Measurements from ENCODE around the gene BBS7.

Gene BBS7

DNA sequence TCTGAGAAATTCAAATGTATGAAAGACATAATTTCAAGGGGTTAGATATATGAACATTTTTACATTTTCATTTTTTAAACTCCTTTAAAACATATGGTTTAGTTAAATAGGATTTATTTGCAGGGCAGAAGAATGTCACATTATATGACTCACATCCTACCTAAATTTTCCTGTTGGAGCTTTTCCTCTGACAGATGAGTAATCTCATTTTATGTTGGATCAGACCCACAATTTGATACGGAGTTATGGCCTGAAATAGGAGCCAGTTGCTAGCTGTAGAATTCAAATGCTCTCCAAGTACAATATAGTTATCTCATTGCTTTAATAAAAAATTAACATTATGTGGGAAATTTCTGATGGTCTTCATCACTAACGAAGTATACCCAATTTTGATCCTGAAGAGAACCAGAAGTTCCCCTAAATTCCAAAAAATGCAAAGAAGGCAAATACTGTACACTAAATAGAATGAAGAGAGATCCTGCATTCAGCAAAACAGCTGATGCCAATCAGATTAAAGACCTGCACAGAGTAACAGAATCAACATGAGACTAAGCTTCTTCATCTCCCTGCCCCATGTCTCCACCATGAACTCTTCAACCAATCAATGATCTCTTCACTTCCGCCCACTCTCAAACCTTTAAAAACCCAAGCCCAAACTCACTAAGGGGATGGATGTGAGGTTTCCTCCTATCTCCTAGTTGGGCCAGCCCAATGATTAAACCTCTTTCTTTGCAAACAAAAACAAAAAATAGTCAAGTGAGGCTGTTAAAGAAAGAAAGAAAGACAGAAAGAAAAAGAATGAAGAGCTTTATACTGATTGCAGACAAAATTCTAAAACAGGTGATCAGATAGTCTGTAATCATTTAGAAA is 80.1 kb downstream of the BBS7 start:
- DNase-seq: no peak

DNA sequence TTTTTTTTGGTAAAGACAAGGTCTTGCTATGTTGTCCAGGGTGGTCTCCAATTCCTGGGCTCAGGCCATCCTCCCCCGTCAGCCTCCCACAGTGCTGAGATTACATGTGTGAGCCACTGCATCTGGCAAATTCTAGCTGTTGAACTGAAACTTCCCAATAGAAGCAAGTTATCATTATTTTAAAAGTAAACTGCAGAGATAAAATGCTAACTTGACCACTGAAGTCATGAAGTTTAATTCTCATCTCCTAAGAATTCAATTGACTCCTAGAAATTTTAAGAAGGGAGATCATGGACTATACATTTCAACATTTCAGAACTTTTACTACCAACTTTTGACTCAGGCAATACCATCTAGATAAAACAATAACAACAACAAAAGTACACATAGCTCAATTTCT is 80.8 kb downstream of the BBS7 start:
- no peak for DNase-seq

DNA sequence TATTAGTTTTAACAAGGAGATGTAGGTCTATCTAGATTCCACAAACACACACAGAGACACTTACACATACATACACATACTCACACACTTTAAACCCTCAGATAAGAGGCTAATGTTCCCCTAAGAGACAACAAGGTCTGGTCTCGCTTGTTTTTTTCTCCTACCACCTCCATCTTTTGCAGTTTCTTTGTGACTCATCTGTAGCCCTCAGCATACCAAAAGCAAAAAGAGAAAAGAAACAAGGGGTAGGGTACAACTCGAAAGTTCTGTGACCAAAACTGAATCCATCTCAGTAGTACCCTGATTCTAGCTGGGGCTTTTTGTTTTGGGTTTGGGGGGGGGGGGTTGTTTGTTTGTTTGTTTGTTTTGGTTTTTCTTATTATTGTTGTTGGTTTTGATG is 81.4 kb downstream of the BBS7 start:
- DNase-seq: no peak

DNA sequence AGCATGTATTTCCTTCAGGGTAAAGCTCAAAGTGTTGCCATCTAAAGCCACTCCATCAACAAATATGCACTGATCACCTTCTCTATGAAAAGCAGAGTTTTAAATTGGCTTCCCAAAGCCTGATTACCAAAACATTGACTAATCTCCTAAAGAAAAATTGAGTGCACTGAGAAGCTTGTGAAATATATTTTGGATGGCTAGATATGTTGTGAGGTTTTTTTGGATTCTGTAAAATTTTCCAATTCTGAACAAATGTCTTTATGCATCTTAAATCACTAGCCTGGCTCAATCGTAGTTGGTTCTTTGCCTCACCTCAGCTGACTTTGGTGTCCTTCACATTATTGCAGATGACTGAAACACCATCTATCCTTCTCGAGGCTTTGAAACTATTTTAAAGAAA is 84.1 kb downstream of the BBS7 start:
- no peak for DNase-seq

DNA sequence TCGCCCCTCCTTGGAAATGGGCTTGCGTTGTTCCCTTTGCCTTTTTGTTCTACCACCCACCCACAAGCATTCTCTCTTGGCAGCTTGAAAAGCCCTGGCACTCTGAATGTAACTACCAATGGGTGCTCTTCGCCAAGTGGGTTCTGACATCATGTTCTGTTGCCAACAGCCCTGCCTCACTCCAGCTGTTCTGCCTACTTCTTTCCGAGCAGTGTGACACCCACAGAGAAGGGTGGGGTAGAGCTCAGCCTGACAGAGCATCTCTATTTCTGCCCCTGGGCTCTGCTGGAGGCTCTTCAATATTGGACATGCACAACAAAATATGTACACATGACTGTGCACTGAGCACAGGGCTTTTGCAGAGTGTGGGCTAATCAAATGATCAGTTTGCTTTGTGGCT is 84.8 kb downstream of the BBS7 start:
- no peak for DNase-seq

DNA sequence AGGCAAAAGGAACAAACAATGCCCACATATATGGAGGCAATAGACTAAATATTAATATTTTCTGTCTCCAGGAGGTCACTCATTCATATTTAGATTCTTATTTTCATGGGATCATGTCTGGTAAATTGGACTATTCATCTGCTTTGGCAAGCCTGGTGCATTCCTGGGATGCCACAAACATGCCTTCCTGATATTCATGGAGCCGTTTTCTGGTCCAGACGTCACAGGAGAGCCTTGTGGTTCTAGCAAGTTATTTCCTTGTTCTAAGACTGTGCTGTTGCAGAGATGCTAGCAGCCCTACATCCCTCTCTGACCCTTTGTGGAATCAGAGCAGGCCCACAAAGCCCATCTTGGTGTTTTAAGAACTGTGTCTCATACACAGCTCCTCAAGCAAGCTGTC is 85.3 kb downstream of the BBS7 start:
- DNase-seq: no peak

DNA sequence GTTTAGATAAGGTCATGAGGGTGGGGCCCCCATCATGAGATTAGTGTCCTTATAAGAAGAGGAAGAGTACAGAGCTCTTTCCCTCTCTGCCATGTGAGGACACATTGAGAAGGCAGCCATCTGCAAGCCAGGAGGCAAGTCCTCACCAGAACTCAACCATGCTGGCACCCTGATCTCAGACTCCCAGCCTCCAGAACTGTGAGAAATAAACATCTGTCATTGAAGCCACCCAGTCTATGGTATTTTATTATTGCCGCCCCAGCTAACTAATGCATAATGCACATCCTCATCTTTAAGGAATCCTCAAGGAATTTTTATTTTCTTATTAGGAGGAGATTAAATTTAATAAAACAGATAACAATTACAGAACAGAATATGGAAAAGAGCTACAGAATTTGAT is 85.9 kb downstream of the BBS7 start:
- no peak for DNase-seq

DNA sequence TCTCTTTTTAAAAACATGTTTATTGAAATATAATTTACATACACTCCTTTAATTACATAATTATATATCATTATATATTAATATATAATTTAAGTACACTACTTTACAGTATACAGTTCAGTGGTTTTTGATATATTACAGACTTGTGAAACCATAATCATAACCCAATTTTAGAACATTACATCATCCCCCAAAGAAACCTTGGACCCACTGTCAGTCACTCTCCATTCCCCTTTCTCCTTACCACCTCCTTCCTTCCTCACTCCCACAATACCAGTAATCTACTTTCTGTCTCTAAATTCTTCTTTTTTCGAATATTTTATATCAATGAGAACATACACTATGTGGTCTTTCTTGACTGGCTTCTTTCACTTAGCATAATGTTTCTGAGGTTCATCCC is 87.1 kb downstream of the BBS7 start:
- no peak for DNase-seq

DNA sequence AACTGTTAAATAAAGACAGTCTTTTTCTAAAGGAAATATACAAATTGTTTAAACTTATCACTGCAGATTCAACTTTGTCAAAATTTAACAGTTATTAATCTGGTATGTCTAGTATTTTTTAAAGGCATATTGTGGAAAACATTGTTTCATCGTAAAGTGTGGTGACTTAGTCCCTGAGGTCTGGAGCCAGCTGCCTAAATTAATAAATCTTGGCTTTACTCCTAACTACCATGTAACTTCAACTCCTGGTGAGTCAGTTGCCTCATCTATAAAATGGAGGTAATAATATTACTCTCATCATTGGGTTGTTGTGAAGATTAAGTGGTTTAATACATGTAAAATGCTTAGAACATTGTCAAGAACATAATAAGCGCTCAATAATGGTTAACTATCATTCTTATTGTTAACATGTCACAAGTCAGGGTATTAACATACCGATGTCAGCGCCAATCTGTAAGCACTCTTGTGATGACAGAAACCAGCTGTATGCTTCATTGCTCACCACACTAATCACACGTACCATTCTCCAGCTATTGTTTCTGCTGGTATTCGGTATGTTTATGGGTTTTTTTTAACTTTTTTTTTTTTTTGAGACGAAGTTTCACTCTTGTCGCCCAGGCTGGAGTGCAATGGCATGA is 91.2 kb downstream of the BBS7 start:
- DNase-seq: no peak

DNA sequence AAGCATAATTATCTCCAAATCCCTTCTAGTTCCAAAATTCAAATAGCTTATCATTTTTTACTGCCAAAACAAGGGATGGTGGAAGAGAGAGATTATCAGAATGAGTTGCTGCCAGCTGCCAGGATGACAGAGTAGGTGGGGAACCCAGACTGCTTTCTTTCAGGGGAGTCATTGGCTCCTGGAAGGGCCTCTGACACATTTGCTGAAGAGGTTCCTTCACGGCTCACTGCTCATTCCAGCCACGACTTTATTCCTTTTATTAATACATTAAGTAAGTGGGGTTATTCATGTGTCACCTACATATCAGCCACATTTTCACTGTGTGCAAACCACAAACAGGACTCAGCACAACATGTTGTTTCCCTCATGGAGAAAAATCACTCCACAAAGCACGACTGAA is 92.6 kb downstream of the BBS7 start:
- no peak for DNase-seq

DNA sequence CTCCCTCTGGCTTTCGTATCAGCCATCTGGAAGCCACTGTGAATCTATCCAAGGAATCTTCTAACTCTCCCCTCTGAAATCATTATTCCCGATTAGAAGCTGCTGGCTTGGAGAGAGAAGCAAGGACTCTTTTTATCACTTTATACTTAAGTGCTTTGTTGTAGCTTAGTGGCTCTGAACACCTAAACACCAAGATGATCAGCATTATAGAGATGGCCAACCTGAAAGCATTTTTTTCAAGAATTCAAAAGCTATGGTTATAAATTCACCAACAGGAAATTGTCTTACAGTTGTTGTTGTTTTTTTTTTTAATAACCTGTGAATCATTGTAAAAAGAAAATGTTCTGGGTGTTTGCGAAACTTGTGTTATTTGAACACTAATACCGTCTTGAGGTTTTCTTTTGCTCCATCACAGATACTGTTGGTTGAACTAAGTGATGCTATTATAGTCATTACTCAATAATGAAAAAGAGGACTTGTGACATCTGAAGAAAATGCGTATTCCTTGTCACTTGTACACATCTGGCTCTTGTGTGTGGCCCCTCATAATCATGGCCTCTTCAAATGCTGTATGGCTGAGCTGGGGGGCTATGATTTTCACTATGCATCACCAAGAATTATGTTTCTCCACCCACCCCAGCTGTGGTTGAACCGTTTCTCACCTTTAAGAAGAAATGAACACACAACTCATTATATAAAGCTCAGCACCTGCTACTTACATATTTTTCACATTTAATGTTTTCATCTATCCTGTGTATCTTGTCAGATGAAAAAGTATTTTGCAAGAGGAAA is 93.5 kb downstream of the BBS7 start:
- no peak for DNase-seq
